GM21360 (cell line): ENCODE measurements around the gene MPP7.

ENCODE experiments used
- ATAC-seq: cut with Tn5 transposase; IDR thresholded peaks from one replicate; pipeline ENCODE4 v1.9.1; 2021; ENCODE audit warnings: mild to moderate bottlenecking, moderate library complexity; ENCODE audit not compliant: unreplicated experiment

Gene MPP7

DNA sequence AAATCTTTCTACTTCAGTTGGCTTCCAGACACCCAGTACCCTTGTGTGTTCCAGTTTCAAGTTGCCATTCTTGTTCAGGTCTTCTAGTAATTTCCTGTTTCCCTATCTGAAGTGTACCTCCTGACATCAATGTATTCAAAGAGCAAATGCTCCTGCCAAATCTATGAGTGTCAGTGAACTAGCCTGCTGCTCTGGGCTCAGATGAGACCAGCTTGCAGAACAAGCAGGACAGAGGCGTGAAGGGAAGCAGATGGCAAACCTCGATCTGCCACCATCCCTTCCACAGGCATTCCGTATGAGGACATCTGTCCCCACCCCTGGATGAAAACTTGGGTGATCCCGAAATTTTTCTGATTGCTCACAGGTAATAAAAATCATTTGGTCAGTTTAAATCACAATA is 4.4 kb upstream of the MPP7 start:
- ATAC-seq, result no peak

DNA sequence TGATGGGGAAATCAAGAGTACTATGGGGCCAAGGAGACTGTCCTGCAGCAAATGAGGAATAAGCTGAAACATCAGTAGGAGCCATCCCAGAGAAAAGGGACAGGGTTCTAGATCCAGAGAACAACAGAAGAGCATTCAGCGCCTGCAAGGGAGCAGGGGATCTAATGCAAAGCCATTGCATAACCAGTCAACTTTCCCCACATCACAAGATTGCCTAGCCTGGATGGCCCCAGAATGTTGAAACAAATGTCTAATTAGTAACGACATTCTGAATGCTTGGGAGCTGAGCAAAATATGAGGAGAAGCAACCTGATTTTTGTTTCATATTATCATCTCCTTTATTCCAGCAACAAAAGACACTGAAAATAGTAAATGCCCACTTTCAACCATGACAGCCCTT is 2.7 kb upstream of the MPP7 start:
- no peak for ATAC-seq

DNA sequence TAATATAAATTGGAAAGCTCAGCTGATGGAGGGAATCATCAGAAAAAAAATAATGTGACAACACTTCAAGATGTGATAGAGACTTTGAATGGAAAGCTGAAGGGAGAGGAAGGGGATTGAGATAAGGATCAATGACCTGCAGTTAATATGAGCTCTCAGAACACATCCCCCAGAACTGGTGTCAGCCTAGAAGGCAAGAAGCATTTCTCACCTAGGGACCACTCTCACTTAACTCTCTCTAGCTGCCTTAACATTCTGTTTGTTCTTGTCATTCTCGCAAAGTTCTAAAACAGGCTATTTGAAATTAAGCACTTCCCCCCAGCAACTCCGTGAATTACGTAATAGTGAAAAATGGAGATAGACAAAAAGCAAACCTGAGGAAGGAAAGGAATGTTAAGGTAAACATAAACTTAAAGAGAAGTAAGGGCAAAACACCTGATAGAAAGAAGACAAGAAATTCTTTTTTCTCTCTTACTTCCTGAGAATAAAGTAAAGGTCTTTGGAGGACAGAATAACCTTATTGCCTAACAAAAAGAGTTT is 1.2 kb upstream of the MPP7 start:
- ATAC-seq, result no peak

DNA sequence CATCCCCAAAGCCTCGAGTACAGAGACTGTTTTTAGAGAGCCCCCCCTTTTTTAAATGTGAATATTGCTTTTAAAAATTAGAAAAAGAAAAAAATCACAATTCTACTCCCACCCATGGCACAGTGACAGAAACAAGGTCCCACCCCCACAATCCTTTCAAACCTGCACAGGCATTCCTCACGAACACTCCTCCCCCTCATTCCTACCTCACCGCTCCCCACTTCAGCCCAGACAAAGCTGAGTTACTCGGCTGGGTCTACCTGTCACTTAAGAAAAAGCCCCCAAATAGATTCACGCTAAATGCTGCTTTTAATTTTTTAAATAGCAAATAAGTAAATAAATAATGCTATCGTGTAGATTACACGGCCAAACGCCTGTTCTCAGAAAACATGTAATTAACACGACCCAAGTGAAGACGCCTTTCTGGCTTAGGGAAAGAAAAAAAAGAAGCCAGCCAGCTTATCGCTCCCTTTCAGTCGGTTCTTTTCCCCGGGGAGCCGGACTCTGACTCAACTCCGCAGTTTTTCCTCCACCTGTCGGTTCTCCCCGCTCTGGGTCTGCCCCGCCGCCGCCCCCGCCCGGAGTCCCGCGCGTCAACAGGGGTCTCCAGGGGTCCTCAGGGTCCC is 739 bp downstream of the MPP7 start:
- no peak for ATAC-seq

DNA sequence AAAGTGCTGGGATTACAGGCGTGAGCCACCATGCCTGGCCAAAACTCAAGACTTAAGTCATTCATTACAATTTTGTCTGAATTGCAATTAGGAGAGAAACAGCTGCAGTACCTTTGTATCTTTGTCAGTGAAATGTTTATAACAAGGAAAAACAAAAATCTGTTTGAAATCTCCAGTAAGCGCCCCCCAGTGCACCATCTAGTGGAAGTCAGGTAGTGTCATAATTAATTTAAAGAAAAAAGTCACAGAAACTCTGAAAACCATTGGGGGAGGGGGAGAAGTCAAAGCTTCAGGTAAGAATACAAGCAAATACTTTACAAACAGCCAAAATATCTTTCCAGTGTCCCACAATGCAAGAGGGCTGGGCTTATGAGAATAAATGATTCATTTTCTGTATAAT is 2.8 kb downstream of the MPP7 start:
- ATAC-seq, result no peak

DNA sequence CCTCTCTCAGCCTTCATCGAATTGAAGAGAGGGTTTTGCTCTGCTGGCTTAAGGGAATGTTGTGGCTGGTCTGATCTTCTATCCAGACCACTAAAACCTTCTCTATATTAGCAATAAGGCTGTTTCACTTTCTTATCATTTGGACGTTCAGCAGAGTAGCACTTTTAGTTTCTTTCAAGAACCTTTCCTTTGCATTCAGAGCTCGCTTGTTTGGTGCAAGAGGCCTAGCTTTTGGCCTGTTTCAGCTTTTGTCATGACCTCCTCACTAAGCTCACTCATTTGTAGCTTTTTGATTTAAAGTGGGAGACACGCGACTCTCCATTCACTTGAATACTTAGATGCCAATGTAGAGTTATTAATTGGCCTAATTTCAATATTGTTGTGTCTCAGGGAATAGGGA is 3.9 kb downstream of the MPP7 start:
- ATAC-seq, result no peak

DNA sequence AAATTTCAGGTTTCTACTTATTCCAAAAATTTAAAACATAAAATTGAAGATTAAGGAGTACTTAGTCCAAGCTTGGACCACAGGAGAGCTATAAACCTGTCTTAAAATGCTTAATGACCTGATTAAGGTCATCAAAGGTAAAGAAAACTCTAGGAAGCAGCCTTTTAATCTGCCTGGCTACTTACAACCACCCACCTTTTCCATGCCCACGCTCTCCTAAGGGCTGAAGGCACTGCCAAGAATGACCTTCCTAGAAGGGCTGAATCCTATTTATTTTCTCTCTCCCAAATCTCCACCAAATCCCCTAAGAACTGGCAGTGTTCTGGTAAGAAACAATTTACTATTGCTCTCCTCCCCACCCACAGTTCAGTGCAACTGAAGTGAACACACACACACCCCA is 6.8 kb downstream of the MPP7 start:
- no peak for ATAC-seq

DNA sequence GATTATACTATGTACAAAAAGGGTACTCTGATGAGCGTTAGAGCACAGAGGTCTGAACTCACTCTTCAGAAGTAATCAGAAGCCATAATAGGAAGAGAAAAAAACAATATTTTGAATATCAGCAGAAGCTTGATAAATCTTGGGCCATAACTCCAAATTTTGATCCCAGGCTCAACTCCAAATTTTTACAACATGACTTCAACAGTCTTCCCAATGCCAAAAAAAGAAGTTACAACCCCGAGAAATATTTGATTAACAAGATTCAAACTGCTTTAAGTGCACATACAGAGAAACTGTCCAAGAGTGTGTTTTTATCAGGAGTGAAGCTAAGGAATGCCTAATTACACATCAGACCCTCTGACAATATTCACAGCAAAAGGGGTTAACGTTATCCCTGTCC is 7.5 kb downstream of the MPP7 start:
- ATAC-seq, result no peak

DNA sequence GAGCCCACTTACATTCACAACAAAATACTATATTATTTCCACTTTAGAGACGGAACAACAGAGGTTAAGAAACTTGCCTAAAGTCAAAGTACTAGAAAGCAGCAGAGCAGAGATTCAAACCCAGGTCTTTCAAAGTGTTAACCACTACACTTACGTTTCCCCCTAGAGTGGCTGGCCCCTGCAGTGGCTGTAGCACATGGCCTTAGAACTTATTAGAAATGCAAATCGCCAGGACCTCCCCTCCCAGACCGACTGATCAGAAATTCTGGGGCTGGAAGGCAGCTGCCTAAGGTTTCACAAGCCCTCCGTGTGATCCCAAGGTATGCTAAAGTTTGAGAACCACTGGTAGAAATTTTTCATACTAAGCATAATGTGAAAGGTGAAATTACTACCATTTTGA is 8.1 kb downstream of the MPP7 start:
- no peak for ATAC-seq

DNA sequence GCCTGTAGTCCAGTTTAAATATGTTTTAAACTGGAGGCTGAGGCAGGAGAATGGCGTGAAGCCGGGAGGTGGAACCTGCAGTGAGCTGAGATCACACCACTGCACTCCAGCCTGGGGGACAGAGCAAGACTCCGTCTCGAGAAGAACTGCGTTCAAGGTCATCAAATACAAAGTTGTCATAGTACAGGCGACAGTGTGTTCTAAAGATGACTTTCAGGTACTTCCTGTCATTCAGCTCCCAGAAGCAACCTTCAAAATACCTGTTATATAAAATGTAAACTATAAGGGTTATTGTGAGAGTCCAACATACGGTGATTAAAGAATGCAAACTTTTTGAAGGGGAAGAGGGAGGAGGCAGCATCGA is 8.7 kb downstream of the MPP7 start:
- ATAC-seq, result no peak

DNA sequence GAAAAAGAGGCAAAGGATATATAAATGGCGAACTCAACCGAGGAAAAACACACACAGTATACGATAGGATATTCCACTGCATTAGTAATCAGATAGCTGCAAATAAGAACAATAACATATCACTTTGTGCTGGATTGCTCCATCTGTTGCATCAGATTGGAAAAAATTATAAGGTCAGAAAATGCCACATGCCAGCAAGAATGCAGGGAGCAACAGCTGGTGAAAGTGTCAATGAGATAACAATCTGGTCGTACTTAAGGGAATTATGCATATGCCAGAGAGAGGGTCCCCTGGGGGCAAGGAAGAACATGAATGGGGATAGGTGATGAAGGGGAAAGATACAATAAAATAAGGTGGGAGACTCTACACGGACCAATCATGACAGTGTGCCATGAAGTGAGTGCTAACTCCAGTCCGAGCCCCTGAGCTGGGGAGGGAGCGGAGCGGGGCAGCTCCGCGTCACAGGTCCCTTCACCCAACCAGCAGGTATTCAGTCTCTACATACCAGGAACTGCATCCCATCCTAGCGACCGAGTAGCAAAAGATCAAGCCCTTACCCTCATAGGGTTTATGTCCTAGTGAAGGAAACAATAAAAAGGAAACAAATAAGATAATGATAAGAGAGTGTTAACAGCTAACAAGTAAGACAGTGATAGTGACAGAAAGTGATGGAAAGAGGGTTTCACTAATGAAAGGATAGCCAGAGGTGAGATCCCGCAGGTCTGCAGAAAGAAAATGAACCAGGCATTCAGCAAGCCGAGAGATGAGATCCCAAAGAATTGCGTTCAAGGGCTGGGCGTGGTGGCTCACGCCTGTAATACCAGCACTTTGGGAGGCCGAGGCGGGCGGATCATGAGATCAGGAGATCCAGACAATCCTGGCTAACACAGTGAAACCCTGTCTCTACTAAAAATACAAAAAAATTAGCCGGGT is 9.4 kb downstream of the MPP7 start:
- no peak for ATAC-seq

DNA sequence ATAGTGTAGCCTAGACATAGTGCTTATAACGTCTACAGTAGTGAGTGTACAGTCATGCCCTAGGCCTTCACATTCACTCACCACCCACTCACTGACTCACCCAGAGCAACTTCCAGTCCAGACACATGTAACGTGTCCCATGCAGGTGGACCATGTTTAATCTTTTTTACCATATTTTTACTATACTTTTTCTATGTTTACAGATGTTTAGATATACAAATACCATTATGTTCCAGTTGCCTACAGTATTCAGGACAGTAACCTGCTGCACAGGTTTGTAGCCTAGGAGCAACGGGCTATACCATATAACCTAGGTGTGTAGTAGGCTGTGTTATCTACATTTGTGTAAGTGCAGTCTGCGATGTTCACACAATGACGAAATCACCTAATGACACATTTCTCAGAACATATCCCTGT is 11.0 kb downstream of the MPP7 start:
- no peak for ATAC-seq

DNA sequence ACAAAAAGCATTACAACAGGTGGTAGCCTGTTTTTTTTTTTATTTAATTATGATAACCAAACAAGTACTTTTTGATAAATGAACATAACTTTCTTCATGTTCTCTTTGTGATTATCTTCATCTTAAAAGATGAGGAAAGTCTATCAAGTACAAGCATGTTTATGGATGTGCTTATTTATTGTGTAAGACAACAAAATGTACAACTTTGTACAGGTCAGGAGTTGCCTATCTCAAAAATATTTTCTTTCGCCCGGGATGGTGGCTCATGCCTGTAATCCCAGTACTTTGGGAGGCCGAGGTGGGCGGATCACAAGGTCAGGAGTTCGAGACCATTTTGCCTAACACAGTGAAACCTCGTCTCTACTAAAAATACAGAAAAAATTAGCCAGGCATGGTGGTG is 17.0 kb downstream of the MPP7 start:
- no peak for ATAC-seq

DNA sequence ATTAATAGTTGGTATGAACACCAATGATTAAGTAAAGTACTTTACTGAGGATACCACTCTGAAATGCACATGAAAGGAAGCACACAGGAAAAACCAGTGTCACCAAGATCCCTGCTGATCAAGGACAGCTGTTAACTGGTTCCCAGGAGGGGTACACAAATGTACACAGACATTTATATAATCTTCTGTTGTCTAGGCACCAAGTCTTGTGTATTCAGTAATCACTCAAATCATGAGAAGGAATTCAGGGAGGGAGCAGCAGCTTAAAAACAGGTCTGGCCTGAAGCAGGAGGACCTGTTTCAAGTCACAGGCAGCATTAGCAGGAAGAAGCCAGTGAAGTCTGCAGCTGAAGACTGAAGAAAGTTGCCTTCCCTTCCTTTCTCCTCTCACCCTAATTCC is 18.7 kb downstream of the MPP7 start:
- no peak for ATAC-seq

DNA sequence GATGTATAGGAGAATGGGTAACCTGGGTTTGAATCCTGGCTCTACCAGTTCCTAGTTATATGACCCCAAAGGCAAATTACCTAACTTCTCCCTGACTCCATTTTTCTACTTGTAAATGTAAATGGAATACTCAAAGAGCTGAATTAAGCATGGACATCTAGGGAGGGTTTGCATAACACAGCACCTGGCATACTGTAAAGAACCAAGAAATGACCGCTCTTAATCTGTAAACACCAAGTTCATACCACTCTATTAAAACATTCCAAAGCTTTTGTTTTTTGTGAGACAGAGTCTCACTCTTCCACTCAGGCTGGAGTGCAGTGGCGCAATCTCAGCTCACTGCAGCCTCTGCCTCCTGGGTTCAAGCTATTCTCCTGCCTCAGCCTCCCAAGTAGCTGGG is 19.6 kb downstream of the MPP7 start:
- ATAC-seq, result no peak

DNA sequence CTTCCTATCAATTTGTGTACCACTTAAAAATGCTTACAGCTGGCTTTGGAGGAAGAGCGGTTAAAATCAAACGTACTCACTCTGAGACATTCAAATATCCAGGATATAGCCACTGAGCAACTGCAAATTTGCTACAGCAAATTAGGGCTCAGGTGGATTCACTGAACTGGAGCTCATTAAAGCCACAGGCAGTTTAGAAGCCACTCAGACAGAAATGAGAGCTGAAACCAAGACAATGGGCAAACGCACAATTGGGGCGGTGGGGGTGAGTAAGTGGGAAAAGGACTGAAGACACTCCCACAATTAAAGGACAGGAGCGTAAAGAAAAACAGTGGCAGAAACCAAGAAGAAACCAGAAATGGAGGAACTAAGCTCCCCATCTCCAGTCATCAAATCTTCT is 20.5 kb downstream of the MPP7 start:
- no peak for ATAC-seq

DNA sequence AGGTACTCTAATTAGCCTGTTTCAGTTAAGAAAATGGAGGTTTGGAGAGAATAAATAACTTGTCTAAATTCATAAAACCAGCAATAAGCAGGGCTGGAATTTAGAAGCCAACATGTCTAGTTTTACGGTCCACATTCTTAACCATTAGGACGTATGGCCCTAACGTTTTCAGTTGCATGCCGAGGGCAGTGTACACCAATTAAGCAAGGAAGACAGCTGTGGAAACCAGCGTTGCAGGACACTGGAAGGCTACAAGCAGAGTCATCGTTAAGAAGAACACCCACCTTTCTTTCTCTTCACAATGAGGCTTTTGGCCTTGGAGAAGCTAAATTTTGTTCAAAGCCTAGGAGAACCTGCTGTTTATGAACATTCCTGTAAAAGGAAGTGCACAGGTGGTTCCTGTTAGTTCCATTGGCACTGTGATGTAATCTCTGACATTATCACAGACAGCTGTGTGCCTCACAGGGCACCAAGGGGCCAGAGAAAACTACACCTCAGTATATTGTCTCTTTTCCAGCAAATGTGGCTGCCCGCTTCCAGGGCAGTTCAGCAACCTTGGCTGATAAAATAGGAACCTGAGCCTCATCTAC is 21.0 kb downstream of the MPP7 start:
- no peak for ATAC-seq

DNA sequence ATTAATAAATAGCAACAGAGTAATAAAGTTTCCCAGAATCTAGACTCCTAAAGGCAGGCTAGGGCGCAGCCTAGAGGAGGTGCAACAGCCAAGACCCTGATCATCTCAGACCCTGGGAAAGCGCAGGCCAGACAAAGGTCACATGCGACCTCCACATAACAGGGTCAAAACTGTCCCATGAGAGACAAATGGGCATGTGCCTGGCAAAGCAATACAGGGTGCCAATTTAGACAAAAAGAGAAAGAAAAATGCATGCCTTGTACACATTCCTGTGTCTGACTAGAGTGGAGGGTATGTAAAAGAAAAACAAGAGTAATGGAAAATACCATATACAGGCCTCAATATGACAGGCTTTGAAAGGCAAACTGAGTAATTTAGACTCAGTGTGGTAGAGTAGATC is 22.2 kb downstream of the MPP7 start:
- no peak for ATAC-seq

DNA sequence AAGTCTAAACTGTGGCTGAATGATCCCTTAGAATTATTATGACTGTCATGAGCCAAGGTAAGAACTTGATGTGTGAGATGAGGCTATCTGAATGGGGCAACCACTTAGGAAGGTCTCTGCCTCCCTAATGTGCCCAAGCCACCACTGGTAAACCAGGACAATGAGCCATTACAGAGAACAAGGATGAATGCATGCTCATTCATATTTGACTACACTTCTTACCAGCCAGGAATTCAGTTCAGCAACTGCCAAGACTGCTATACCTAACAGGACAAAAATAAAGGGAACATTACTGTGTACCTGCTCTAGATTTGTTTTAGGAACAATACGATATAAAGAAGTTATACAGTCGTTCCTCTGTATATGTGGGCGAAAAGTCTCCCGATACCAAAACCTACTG is 23.0 kb downstream of the MPP7 start:
- ATAC-seq, result no peak

DNA sequence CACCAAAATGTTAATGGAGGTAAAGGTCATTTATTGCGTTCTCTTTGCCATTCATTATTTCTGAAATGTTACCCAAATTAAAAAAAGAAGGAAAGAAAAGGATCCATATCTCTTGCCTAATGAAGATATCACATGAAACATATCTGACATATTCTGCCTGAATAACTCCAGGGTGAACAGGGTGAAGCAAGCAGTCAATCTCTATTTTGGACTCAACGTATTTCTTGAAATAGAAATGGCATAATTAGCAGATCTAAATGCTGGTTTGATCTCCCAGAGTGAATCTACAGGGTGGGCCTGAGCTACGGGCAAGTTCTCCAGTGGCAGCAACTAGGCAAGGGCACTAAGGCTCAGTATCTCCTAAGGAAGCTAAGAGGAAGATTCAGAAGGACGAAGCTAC is 24.0 kb downstream of the MPP7 start:
- ATAC-seq, result no peak

DNA sequence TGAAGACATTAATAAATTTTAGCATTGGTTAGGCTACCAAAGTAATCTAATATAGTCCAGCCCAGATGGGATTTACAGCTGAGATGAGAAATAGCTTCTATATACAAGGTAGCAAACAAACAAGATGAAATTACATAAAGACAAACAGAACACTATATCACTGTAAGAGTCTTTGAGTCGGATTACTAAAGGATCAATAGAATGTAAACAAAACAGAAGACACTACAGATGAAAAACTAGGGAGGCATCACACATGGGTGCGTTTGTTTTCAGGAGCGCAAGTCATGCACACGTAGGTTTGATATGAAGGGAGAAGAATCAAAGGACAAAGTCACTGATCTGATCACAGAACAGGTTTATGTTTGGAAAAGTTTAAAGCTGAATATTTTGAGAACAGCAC is 26.5 kb downstream of the MPP7 start:
- ATAC-seq, result no peak

DNA sequence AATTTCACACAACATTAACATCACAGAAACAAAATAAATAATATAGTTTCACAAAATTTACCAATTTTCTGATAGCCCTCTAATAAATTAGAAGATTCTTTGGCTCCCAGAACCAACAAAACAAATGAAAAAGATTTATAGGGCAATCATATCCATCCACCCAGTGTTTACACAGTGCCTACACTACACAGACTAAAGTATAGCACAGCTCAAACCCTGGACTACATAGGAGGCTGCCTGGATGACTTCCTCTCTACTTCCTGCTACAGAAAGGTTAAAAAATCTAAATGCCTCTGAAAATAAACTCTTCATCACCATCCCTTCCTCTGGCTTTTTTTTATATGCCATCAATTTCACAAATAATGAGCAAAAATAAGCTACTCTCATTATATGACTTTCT is 28.4 kb downstream of the MPP7 start:
- no peak for ATAC-seq
